T-helper 17 cell (primary cell): ENCODE results near the gene AMIGO3. TPM values are rescaled to one million over a fixed set of nuclear protein-coding genes. Genes with fewer than 3 reads are reported as not detected.

Source experiments
- ATAC-seq: fragments of 150-1000 bp; cut with Tn5 transposase; 2 replicates; pipeline ENCODE4 v1.10.0; 2021; ENCODE audit warnings: mild to moderate bottlenecking, moderate library complexity
- DNase-seq, 3 donors: peaks; one replicate each; pipeline versions ENCODE4 v3.0.0 to v3.0.0-alpha.2; 2020 to 2021
- H3K9me3 ChIP-seq: one replicate; pipeline ENCODE4 v1.7.0; 2013; ENCODE audit warnings: low read length, mild to moderate bottlenecking; ENCODE audit not compliant: control insufficient read depth, poor library complexity, severe bottlenecking
- H3K27ac Mint-ChIP-seq: one replicate; pipeline ENCODE4 v1.8.0; 2022; ENCODE audit warnings: mild to moderate bottlenecking, moderate library complexity, mixed read lengths
- H3K27me3 Mint-ChIP-seq: one replicate; pipeline ENCODE4 v1.8.0; 2022; ENCODE audit warnings: mixed read lengths
- H3K36me3 Mint-ChIP-seq: one replicate; pipeline ENCODE4 v1.8.0; 2022; ENCODE audit warnings: low read depth, mixed read lengths
- H3K4me1 Mint-ChIP-seq: one replicate; pipeline ENCODE4 v1.8.0; 2022; ENCODE audit warnings: mild to moderate bottlenecking, mixed read lengths
- H3K4me3 Mint-ChIP-seq: one replicate; pipeline ENCODE4 v1.8.0; 2022; ENCODE audit warnings: mild to moderate bottlenecking, moderate library complexity, mixed read lengths
- total RNA-seq, 4 donors: library from RNA in 2 of 4; stranded (reverse) in 2 of 4; gene quantifications; one replicate each; pipeline ENCODE4 v1.2.3 and lab custom pipeline; 2022 to 2026

The AMIGO3 gene
- total RNA-seq, 2 donors from 2014 or later: 0.99 TPM; not detected in 1

GRCh38 chr3:49712631-49713317, 6.7 kb downstream of the AMIGO3 start:
- ATAC-seq (no peak), DNase-seq (no peak)
- no peaks in the 10 kb centered on the region for H3K27me3 Mint-ChIP-seq
- no peak overlapping the region for H3K27ac Mint-ChIP-seq
- peaks cover 11% of the 10 kb centered on the region for H3K4me1 Mint-ChIP-seq
- H3K9me3 ChIP-seq: no peaks in the 10 kb centered on the region
- no peaks in the 10 kb centered on the region for H3K36me3 Mint-ChIP-seq
- no peak overlapping the region for H3K4me3 Mint-ChIP-seq

GRCh38 chr3:49712166-49712565, 7.3 kb downstream of the AMIGO3 start:
- Mint-ChIP-seq H3K4me1 (peaks cover 15% of the 10 kb centered on the region), H3K27me3 (no peaks in the 10 kb centered on the region), H3K36me3 (peaks cover under 1% of the 10 kb centered on the region), H3K4me3 (no peak overlapping the region), H3K27ac (no peak overlapping the region)
- no peaks in the 10 kb centered on the region for H3K9me3 ChIP-seq
- no peak for ATAC-seq
- DNase-seq: no peak

GRCh38 chr3:49711489-49711888, 8.0 kb downstream of the AMIGO3 start:
- Mint-ChIP-seq H3K27ac (no peak overlapping the region), H3K4me3 (no peak overlapping the region), H3K27me3 (no peaks in the 10 kb centered on the region), H3K36me3 (peaks cover 2% of the 10 kb centered on the region), H3K4me1 (peaks cover 17% of the 10 kb centered on the region)
- DNase-seq (no peak), ATAC-seq (no peak)
- no peaks in the 10 kb centered on the region for H3K9me3 ChIP-seq

GRCh38 chr3:49709852-49710251, 9.6 kb downstream of the AMIGO3 start:
- Mint-ChIP-seq H3K27me3 (no peaks in the 10 kb centered on the region), H3K4me3 (no peak overlapping the region), H3K36me3 (peaks cover 2% of the 10 kb centered on the region), H3K27ac (no peak overlapping the region), H3K4me1 (peaks cover 17% of the 10 kb centered on the region)
- DNase-seq (no peak), ATAC-seq (no peak)
- H3K9me3 ChIP-seq: no peaks in the 10 kb centered on the region

GRCh38 chr3:49707113-49707480, 12.4 kb downstream of the AMIGO3 start:
- no peaks in the 10 kb centered on the region for H3K9me3 ChIP-seq
- ATAC-seq (no peak), DNase-seq (no peak)
- no peaks in the 10 kb centered on the region for H3K27me3 Mint-ChIP-seq
- peaks cover 2% of the 10 kb centered on the region for H3K36me3 Mint-ChIP-seq
- H3K4me3 Mint-ChIP-seq: no peak overlapping the region
- peak overlapping the region; percentile 65 for H3K27ac Mint-ChIP-seq
- peaks cover 19% of the 10 kb centered on the region for H3K4me1 Mint-ChIP-seq

GRCh38 chr3:49706456-49707112, 12.9 kb downstream of the AMIGO3 start:
- peaks cover 16% of the 10 kb centered on the region for H3K4me1 Mint-ChIP-seq
- peaks cover 2% of the 10 kb centered on the region for H3K36me3 Mint-ChIP-seq
- no peak for DNase-seq
- H3K27me3 Mint-ChIP-seq: no peaks in the 10 kb centered on the region
- ATAC-seq: no peak
- H3K27ac Mint-ChIP-seq: no peak overlapping the region
- H3K9me3 ChIP-seq: no peaks in the 10 kb centered on the region
- H3K4me3 Mint-ChIP-seq: no peak overlapping the region

GRCh38 chr3:49705390-49705960, 14.0 kb downstream of the AMIGO3 start:
- H3K4me3 Mint-ChIP-seq: no peak overlapping the region
- DNase-seq: no peak
- no peak for ATAC-seq
- H3K36me3 Mint-ChIP-seq: peaks cover 2% of the 10 kb centered on the region
- H3K27me3 Mint-ChIP-seq: no peaks in the 10 kb centered on the region
- no peak overlapping the region for H3K27ac Mint-ChIP-seq
- H3K4me1 Mint-ChIP-seq: peaks cover 14% of the 10 kb centered on the region
- no peaks in the 10 kb centered on the region for H3K9me3 ChIP-seq

- Mint-ChIP-seq H3K27ac (no peak overlapping the region), H3K4me3 (no peak overlapping the region), H3K4me1 (peaks cover 14% of the 10 kb centered on the region), H3K27me3 (no peaks in the 10 kb centered on the region), H3K36me3 (peaks cover 2% of the 10 kb centered on the region)
- no peaks in the 10 kb centered on the region for H3K9me3 ChIP-seq
- ATAC-seq (no peak), DNase-seq (no peak)
These were observed 14.9 kb downstream of the AMIGO3 start for GRCh38 chr3:49704629-49705028.

- no peak for ATAC-seq
- H3K4me1 Mint-ChIP-seq: peaks cover 14% of the 10 kb centered on the region
- no peaks in the 10 kb centered on the region for H3K27me3 Mint-ChIP-seq
- H3K9me3 ChIP-seq: no peaks in the 10 kb centered on the region
- peaks cover 2% of the 10 kb centered on the region for H3K36me3 Mint-ChIP-seq
- H3K4me3 Mint-ChIP-seq: no peak overlapping the region
- no peak for DNase-seq
- peak overlapping the region; percentile 59 for H3K27ac Mint-ChIP-seq
These were observed 15.5 kb downstream of the AMIGO3 start for GRCh38 chr3:49703956-49704355.

- ATAC-seq: peak; percentile 99
- DNase-seq: peak; percentile 38 to 56 (median 44)
- Mint-ChIP-seq H3K27me3 (no peaks in the 10 kb centered on the region), H3K4me1 (peaks cover 14% of the 10 kb centered on the region), H3K36me3 (peaks cover 2% of the 10 kb centered on the region), H3K27ac (peak overlapping the region; percentile 59), H3K4me3 (no peak overlapping the region)
- H3K9me3 ChIP-seq: no peaks in the 10 kb centered on the region
These were observed 16.0 kb downstream of the AMIGO3 start for GRCh38 chr3:49703443-49703927.

- Mint-ChIP-seq H3K27ac (no peak overlapping the region), H3K4me3 (no peak overlapping the region), H3K4me1 (peaks cover 12% of the 10 kb centered on the region), H3K36me3 (peaks cover 2% of the 10 kb centered on the region), H3K27me3 (no peaks in the 10 kb centered on the region)
- no peaks in the 10 kb centered on the region for H3K9me3 ChIP-seq
- no peak for ATAC-seq
- DNase-seq: no peak
These were observed 16.8 kb downstream of the AMIGO3 start for GRCh38 chr3:49702672-49703071.

GRCh38 chr3:49701388-49702077, 18.0 kb downstream of the AMIGO3 start:
- no peaks in the 10 kb centered on the region for H3K9me3 ChIP-seq
- no peaks in the 10 kb centered on the region for H3K27me3 Mint-ChIP-seq
- H3K27ac Mint-ChIP-seq: no peak overlapping the region
- H3K36me3 Mint-ChIP-seq: no peaks in the 10 kb centered on the region
- H3K4me1 Mint-ChIP-seq: peaks cover 7% of the 10 kb centered on the region
- DNase-seq: no peak
- H3K4me3 Mint-ChIP-seq: no peak overlapping the region
- no peak for ATAC-seq

- no peak for DNase-seq
- Mint-ChIP-seq H3K4me1 (peaks cover 7% of the 10 kb centered on the region), H3K36me3 (no peaks in the 10 kb centered on the region), H3K27ac (no peak overlapping the region), H3K4me3 (no peak overlapping the region), H3K27me3 (no peaks in the 10 kb centered on the region)
- no peaks in the 10 kb centered on the region for H3K9me3 ChIP-seq
- ATAC-seq: no peak
These were observed 18.9 kb downstream of the AMIGO3 start for GRCh38 chr3:49700453-49701128.
